ENCODE results near the gene CSDE1.

CSDE1 gene

DNA sequence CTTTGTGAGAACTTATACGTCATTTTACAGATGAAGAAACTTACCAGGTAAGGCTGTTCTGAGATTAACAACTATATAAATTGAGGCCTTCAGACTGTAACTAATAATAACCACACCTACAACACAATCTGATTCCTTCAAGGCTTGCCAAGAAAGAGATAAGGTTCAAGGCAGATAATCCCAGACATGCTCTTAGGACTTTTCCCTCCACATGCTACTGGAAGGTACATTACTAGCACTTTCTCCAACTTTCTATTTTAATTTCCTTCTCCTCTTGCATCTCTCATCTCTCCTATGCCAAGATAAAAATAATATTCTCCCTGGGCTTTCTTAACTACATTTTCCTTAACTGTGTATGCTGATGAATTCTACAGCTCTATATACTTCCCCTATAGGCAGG lies 22.3 kb downstream of the CSDE1 start:
- no peak for TF ChIP-seq CTCF (IDR thresholded peaks at IDR 0.05)

DNA sequence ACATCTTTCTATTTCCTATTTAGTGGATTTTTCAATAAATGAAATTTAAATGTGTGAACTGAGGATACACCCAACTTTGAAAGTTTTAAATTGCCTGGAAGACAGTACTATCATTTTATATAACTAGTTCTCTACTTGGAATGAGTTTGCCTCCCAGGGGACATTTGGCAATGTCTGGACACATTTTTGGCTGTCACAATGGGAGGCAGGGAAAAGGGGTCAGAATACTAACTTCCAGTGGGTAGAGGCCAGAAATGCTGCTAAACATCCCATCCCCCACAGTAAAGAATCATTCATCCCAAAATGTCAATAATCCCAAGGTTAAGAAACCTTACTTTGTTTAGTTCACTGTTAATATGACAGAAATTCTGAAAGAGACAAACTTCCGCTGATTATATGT lies 28.0 kb downstream of the CSDE1 start:
- no peak for TF ChIP-seq CTCF (IDR thresholded peaks at IDR 0.05)

DNA sequence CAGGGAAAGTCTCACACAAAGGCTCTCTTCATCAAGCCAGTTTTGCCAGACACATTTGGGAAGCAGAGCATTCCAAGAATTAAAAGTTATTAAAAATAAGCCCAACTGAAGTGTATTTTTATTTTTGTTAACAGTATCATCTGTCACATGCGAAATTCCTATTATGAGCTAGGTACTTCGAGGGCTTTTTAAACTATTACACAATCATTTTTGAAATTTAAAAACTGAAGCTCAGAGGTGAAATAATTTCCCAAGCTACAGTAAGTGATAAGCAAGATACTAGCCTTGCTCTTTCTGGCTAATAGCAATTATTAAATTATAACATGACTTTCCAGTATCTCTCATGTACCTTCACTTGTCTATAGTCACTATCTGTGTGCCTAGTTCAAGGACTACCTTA lies 29.2 kb downstream of the CSDE1 start:
- no peak for TF ChIP-seq CTCF (IDR thresholded peaks at IDR 0.05)

GRCh38 chr1:114725230-114725629 lies 32.6 kb downstream of the CSDE1 start:
- no peak for TF ChIP-seq CTCF (IDR thresholded peaks at IDR 0.05)

- no peak for TF ChIP-seq CTCF (IDR thresholded peaks at IDR 0.05)
Measured at GRCh38 chr1:114723915-114724314, 33.9 kb downstream of the CSDE1 start.

DNA sequence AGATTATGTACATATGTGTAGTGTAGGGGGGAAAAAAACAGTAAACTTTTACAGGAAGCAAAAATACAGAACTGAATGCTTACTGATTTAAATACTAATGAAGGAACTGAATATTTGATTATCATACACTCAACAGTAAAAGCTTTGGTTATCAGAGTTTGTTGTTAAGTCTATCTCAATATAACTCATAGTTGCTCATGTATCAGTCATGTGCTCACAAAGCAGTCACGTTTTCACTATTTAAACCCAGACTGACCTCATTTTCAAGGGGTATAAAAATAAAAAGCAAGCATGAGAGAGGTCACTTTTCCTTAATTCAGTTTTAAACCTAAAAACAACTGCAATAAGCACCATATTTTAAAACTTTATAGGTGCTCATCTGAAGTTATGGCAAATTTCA lies 34.3 kb downstream of the CSDE1 start:
- TF ChIP-seq CTCF (IDR thresholded peaks at IDR 0.05): no peak

- no peak for TF ChIP-seq CTCF (IDR thresholded peaks at IDR 0.05)
Measured at GRCh38 chr1:114720492-114720891, 37.3 kb downstream of the CSDE1 start.

GRCh38 chr1:114719424-114719787 lies 38.4 kb downstream of the CSDE1 start:
- TF ChIP-seq CTCF (IDR thresholded peaks at IDR 0.05): no peak
